ENCODE measurements around the gene PLCD4.

The PLCD4 gene

GRCh38 chr2:218607436-218608115 lies at the start of gene PLCD4:
PLCD4 (plus strand) TSS chr2:218607899; CDS start chr2:218615740, 7,841 bp downstream.
- no peak for DNase-seq
- in situ Hi-C loops (cut with MboI; ENCODE audit: low pct_unique_long_range_greater_than_20kb, low sequenced_read_pairs): no loop called here

GRCh38 chr2:218557941-218558340 lies 49.8 kb upstream of the PLCD4 start:
- peak; percentile 9 for DNase-seq
- in situ Hi-C loops (cut with MboI; ENCODE audit: low pct_unique_long_range_greater_than_20kb, low sequenced_read_pairs): no loop called here

- in situ Hi-C loops (cut with MboI; ENCODE audit: low pct_unique_long_range_greater_than_20kb, low sequenced_read_pairs): no loop called here
- no peak for DNase-seq
Measured at GRCh38 chr2:218558986-218559385, 48.7 kb upstream of the PLCD4 start.

- in situ Hi-C loops (cut with MboI; ENCODE audit: low pct_unique_long_range_greater_than_20kb, low sequenced_read_pairs): no loop called here
- DNase-seq: no peak
Measured at GRCh38 chr2:218564056-218564455, 43.6 kb upstream of the PLCD4 start.

- DNase-seq: peak; percentile 43
- in situ Hi-C loops (cut with MboI; ENCODE audit: low pct_unique_long_range_greater_than_20kb, low sequenced_read_pairs): no loop called here
Measured at GRCh38 chr2:218566296-218566695, 41.4 kb upstream of the PLCD4 start.

- DNase-seq: no peak
- in situ Hi-C loops (cut with MboI; ENCODE audit: low pct_unique_long_range_greater_than_20kb, low sequenced_read_pairs): no loop called here
Measured at GRCh38 chr2:218567797-218568189, 39.9 kb upstream of the PLCD4 start.

GRCh38 chr2:218568190-218569037 lies 39.3 kb upstream of the PLCD4 start, which contains the start of the genes CNOT9 and USP37:
CNOT9 (plus strand) TSS chr2:218568839; CDS start chr2:218568955, 116 bp downstream.
USP37 (minus strand) TSS chr2:218568351; CDS start chr2:218558653, 9,698 bp downstream.
- in situ Hi-C loops (cut with MboI; ENCODE audit: low pct_unique_long_range_greater_than_20kb, low sequenced_read_pairs): no loop called here
- peak; percentile 98 for DNase-seq

- in situ Hi-C loops (cut with MboI; ENCODE audit: low pct_unique_long_range_greater_than_20kb, low sequenced_read_pairs): no loop called here
- no peak for DNase-seq
Measured at GRCh38 chr2:218569038-218569431, 38.7 kb upstream of the PLCD4 start.

GRCh38 chr2:218569661-218570500 lies 37.8 kb upstream of the PLCD4 start:
- in situ Hi-C loops (cut with MboI; ENCODE audit: low pct_unique_long_range_greater_than_20kb, low sequenced_read_pairs): no loop called here
- DNase-seq: no peak

GRCh38 chr2:218570850-218571249 lies 36.8 kb upstream of the PLCD4 start:
- no peak for DNase-seq
- in situ Hi-C loops (cut with MboI; ENCODE audit: low pct_unique_long_range_greater_than_20kb, low sequenced_read_pairs): no loop called here

- in situ Hi-C loops (cut with MboI; ENCODE audit: low pct_unique_long_range_greater_than_20kb, low sequenced_read_pairs): no loop called here
- DNase-seq: no peak
Measured at GRCh38 chr2:218576854-218577253, 30.8 kb upstream of the PLCD4 start.

GRCh38 chr2:218577482-218578220 lies 30.0 kb upstream of the PLCD4 start:
- no peak for DNase-seq
- in situ Hi-C loops (cut with MboI; ENCODE audit: low pct_unique_long_range_greater_than_20kb, low sequenced_read_pairs): no loop called here

GRCh38 chr2:218578272-218578877 lies 29.3 kb upstream of the PLCD4 start:
- DNase-seq: no peak
- in situ Hi-C loops (cut with MboI; ENCODE audit: low pct_unique_long_range_greater_than_20kb, low sequenced_read_pairs): no loop called here

GRCh38 chr2:218582076-218582475 lies 25.6 kb upstream of the PLCD4 start:
- in situ Hi-C loops (cut with MboI; ENCODE audit: low pct_unique_long_range_greater_than_20kb, low sequenced_read_pairs): no loop called here
- no peak for DNase-seq

GRCh38 chr2:218583983-218584850 lies 23.5 kb upstream of the PLCD4 start:
- no peak for DNase-seq
- in situ Hi-C loops (cut with MboI; ENCODE audit: low pct_unique_long_range_greater_than_20kb, low sequenced_read_pairs): no loop called here

GRCh38 chr2:218585541-218585940 lies 22.2 kb upstream of the PLCD4 start:
- DNase-seq: no peak
- in situ Hi-C loops (cut with MboI; ENCODE audit: low pct_unique_long_range_greater_than_20kb, low sequenced_read_pairs): no loop called here

GRCh38 chr2:218605432-218605831 lies 2.3 kb upstream of the PLCD4 start:
- in situ Hi-C loops (cut with MboI; ENCODE audit: low pct_unique_long_range_greater_than_20kb, low sequenced_read_pairs): no loop called here
- no peak for DNase-seq

Data from KBM-7 (cell line).